T-helper 1 cell treated with Interleukin-12 subunit alpha and Interleukin-12 subunit beta and Interleukin-4 antibody, amounts not matched to agents 30 μg/mL and 1 μg/mL, for 36 hours (primary cell): ENCODE results near the gene SFXN3.
A peak's percentile ranks its signal among the peaks of the same experiment; 100 is the strongest.
"Not testable (repeated sequence)": the region's sequence is repeated elsewhere in the genome, so short reads cannot be mapped to it uniquely, and the experiment has no call there.

Source experiments
- H3K27ac Mint-ChIP-seq: one replicate; pipeline ENCODE4 v1.8.0; 2021; ENCODE audit warnings: mild to moderate bottlenecking, mixed read lengths
- H3K27me3 Mint-ChIP-seq: one replicate; pipeline ENCODE4 v1.8.0; 2021; ENCODE audit warnings: low read depth, mixed read lengths
- H3K36me3 Mint-ChIP-seq: one replicate; pipeline ENCODE4 v1.8.0; 2021; ENCODE audit warnings: low read depth, mixed read lengths
- H3K4me1 Mint-ChIP-seq: one replicate; pipeline ENCODE4 v1.8.0; 2021; ENCODE audit warnings: low read depth, mixed read lengths
- H3K4me3 Mint-ChIP-seq: one replicate; pipeline ENCODE4 v1.8.0; 2021; ENCODE audit warnings: mild to moderate bottlenecking, moderate library complexity, mixed read lengths
- H3K9me3 Mint-ChIP-seq: one replicate; pipeline ENCODE4 v1.8.0; 2021; ENCODE audit warnings: mixed read lengths

Gene SFXN3

GRCh38 chr10:101032637-101033224, 1.7 kb downstream of the SFXN3 start:
- Mint-ChIP-seq H3K4me3 (peak overlapping the region; percentile 87), H3K27me3 (peaks cover 12% of the 10 kb centered on the region), H3K36me3 (peaks cover 24% of the 10 kb centered on the region), H3K4me1 (peaks cover 17% of the 10 kb centered on the region), H3K9me3 (no peaks in the 10 kb centered on the region), H3K27ac (peak overlapping the region; percentile 88)

- peaks cover 29% of the 10 kb centered on the region for H3K36me3 Mint-ChIP-seq
- H3K4me3 Mint-ChIP-seq: peak overlapping the region; percentile 87
- H3K9me3 Mint-ChIP-seq: no peaks in the 10 kb centered on the region
- peaks cover 8% of the 10 kb centered on the region for H3K27me3 Mint-ChIP-seq
- peak overlapping the region; percentile 60 for H3K27ac Mint-ChIP-seq
- peaks cover 17% of the 10 kb centered on the region for H3K4me1 Mint-ChIP-seq
Observed at GRCh38 chr10:101033276-101033675, 2.2 kb downstream of the SFXN3 start.

GRCh38 chr10:101034404-101034803, 3.4 kb downstream of the SFXN3 start:
- H3K27me3 Mint-ChIP-seq, H3K4me3 Mint-ChIP-seq, H3K9me3 Mint-ChIP-seq, H3K27ac Mint-ChIP-seq: not testable (repeated sequence)
- H3K36me3 Mint-ChIP-seq: peaks cover 32% of the 10 kb centered on the region
- peaks cover 17% of the 10 kb centered on the region for H3K4me1 Mint-ChIP-seq

GRCh38 chr10:101035314-101035713, 4.3 kb downstream of the SFXN3 start:
- H3K36me3 Mint-ChIP-seq: peaks cover 32% of the 10 kb centered on the region
- no peaks in the 10 kb centered on the region for H3K27me3 Mint-ChIP-seq
- no peak overlapping the region for H3K4me3 Mint-ChIP-seq
- peaks cover 17% of the 10 kb centered on the region for H3K4me1 Mint-ChIP-seq
- H3K27ac Mint-ChIP-seq: peak overlapping the region; percentile 28
- H3K9me3 Mint-ChIP-seq: no peaks in the 10 kb centered on the region

- no peaks in the 10 kb centered on the region for H3K9me3 Mint-ChIP-seq
Observed at GRCh38 chr10:101035916-101036702, 5.1 kb downstream of the SFXN3 start.

GRCh38 chr10:101036726-101037125, 5.7 kb downstream of the SFXN3 start:
- no peaks in the 10 kb centered on the region for H3K9me3 Mint-ChIP-seq
- no peak overlapping the region for H3K4me3 Mint-ChIP-seq
- no peak overlapping the region for H3K27ac Mint-ChIP-seq
- peaks cover 35% of the 10 kb centered on the region for H3K36me3 Mint-ChIP-seq
- H3K4me1 Mint-ChIP-seq: peaks cover 19% of the 10 kb centered on the region
- H3K27me3 Mint-ChIP-seq: no peaks in the 10 kb centered on the region

More at GRCh38 chr10:101035916-101036702, 5.1 kb downstream of the SFXN3 start:
- Mint-ChIP-seq H3K4me1 (peaks cover 16% of the 10 kb centered on the region), H3K27ac (no peak overlapping the region), H3K4me3 (no peak overlapping the region), H3K27me3 (no peaks in the 10 kb centered on the region), H3K36me3 (peaks cover 34% of the 10 kb centered on the region)

- Mint-ChIP-seq H3K27me3 (no peaks in the 10 kb centered on the region), H3K9me3 (no peaks in the 10 kb centered on the region), H3K36me3 (peaks cover 35% of the 10 kb centered on the region), H3K4me1 (peaks cover 23% of the 10 kb centered on the region), H3K27ac (no peak overlapping the region), H3K4me3 (no peak overlapping the region)
Observed at GRCh38 chr10:101038484-101038883, 7.5 kb downstream of the SFXN3 start.

GRCh38 chr10:101040061-101040460, 9.0 kb downstream of the SFXN3 start:
- Mint-ChIP-seq H3K27me3 (peaks cover 10% of the 10 kb centered on the region), H3K36me3 (peaks cover 30% of the 10 kb centered on the region), H3K9me3 (no peaks in the 10 kb centered on the region), H3K27ac (no peak overlapping the region), H3K4me3 (no peak overlapping the region), H3K4me1 (peaks cover 18% of the 10 kb centered on the region)

GRCh38 chr10:101040851-101041250, 9.8 kb downstream of the SFXN3 start:
- Mint-ChIP-seq H3K9me3 (no peaks in the 10 kb centered on the region), H3K4me1 (peaks cover 18% of the 10 kb centered on the region), H3K36me3 (peaks cover 25% of the 10 kb centered on the region), H3K4me3 (no peak overlapping the region), H3K27me3 (peaks cover 17% of the 10 kb centered on the region), H3K27ac (no peak overlapping the region)

- peak overlapping the region; percentile 7 for H3K27ac Mint-ChIP-seq
- no peaks in the 10 kb centered on the region for H3K9me3 Mint-ChIP-seq
- peaks cover 18% of the 10 kb centered on the region for H3K4me1 Mint-ChIP-seq
- peaks cover 22% of the 10 kb centered on the region for H3K27me3 Mint-ChIP-seq
- H3K36me3 Mint-ChIP-seq: peaks cover 21% of the 10 kb centered on the region
- H3K4me3 Mint-ChIP-seq: no peak overlapping the region
Observed at GRCh38 chr10:101041252-101041761, 10.3 kb downstream of the SFXN3 start.

GRCh38 chr10:101042118-101042517, 11.1 kb downstream of the SFXN3 start:
- H3K36me3 Mint-ChIP-seq: peaks cover 16% of the 10 kb centered on the region
- H3K9me3 Mint-ChIP-seq: no peaks in the 10 kb centered on the region
- peaks cover 30% of the 10 kb centered on the region for H3K27me3 Mint-ChIP-seq
- peaks cover 18% of the 10 kb centered on the region for H3K4me1 Mint-ChIP-seq
- H3K4me3 Mint-ChIP-seq: peak overlapping the region; percentile 85
- H3K27ac Mint-ChIP-seq: peak overlapping the region; percentile 71

GRCh38 chr10:101042667-101043362, 11.8 kb downstream of the SFXN3 start:
- peaks cover 18% of the 10 kb centered on the region for H3K4me1 Mint-ChIP-seq
- H3K36me3 Mint-ChIP-seq: peaks cover 10% of the 10 kb centered on the region
- peak overlapping the region; percentile 71 for H3K27ac Mint-ChIP-seq
- peaks cover 37% of the 10 kb centered on the region for H3K27me3 Mint-ChIP-seq
- no peaks in the 10 kb centered on the region for H3K9me3 Mint-ChIP-seq
- H3K4me3 Mint-ChIP-seq: peak overlapping the region; percentile 85

GRCh38 chr10:101043363-101043707, 12.3 kb downstream of the SFXN3 start:
- peak overlapping the region; percentile 85 for H3K4me3 Mint-ChIP-seq
- no peak overlapping the region for H3K27ac Mint-ChIP-seq
- peaks cover 6% of the 10 kb centered on the region for H3K36me3 Mint-ChIP-seq
- no peaks in the 10 kb centered on the region for H3K9me3 Mint-ChIP-seq
- H3K4me1 Mint-ChIP-seq: peaks cover 20% of the 10 kb centered on the region
- H3K27me3 Mint-ChIP-seq: peaks cover 42% of the 10 kb centered on the region

- H3K27me3 Mint-ChIP-seq: peaks cover 50% of the 10 kb centered on the region
- H3K4me1 Mint-ChIP-seq: peaks cover 22% of the 10 kb centered on the region
- H3K36me3 Mint-ChIP-seq: peaks cover 3% of the 10 kb centered on the region
- no peak overlapping the region for H3K4me3 Mint-ChIP-seq
- no peaks in the 10 kb centered on the region for H3K9me3 Mint-ChIP-seq
- no peak overlapping the region for H3K27ac Mint-ChIP-seq
Observed at GRCh38 chr10:101044117-101044516, 13.1 kb downstream of the SFXN3 start.
